NCI-H1048 (cell line): ENCODE results near the gene SLC22A1.
"Not testable (repeated sequence)": the region's sequence is repeated elsewhere in the genome, so short reads cannot be mapped to it uniquely, and the experiment has no call there.

Source experiments
- DNase-seq: peaks from one replicate; lab custom pipeline; 2025; lab: John Stamatoyannopoulos, UW

Gene SLC22A1

GRCh38 chr6:160093946-160094345 is 27.7 kb upstream of the SLC22A1 start:
- no peak for DNase-seq

- DNase-seq, result no peak
These were observed 26.3 kb upstream of the SLC22A1 start for GRCh38 chr6:160095146-160095845.

- DNase-seq, result no peak
These were observed 20.1 kb upstream of the SLC22A1 start for GRCh38 chr6:160101277-160102205.

GRCh38 chr6:160102399-160102798 is 19.2 kb upstream of the SLC22A1 start:
- no peak for DNase-seq

- DNase-seq, result no peak
These were observed 18.4 kb upstream of the SLC22A1 start for GRCh38 chr6:160102956-160103824.

- no peak for DNase-seq
These were observed 17.9 kb upstream of the SLC22A1 start for GRCh38 chr6:160103825-160104100.

- no peak for DNase-seq
These were observed 16.6 kb upstream of the SLC22A1 start for GRCh38 chr6:160104821-160105517.

GRCh38 chr6:160106010-160106409 is 15.6 kb upstream of the SLC22A1 start:
- DNase-seq, result no peak

- DNase-seq, result no peak
These were observed 14.9 kb upstream of the SLC22A1 start for GRCh38 chr6:160106701-160107100.

- DNase-seq, result no peak
These were observed 13.5 kb upstream of the SLC22A1 start for GRCh38 chr6:160108077-160108476.

GRCh38 chr6:160110586-160111123 is 11.0 kb upstream of the SLC22A1 start:
- no peak for DNase-seq

- DNase-seq, result no peak
These were observed 9.8 kb upstream of the SLC22A1 start for GRCh38 chr6:160111806-160112205.

- DNase-seq, result no peak
These were observed 8.9 kb upstream of the SLC22A1 start for GRCh38 chr6:160112628-160113299.

- not testable (repeated sequence) for DNase-seq
These were observed 7.1 kb upstream of the SLC22A1 start for GRCh38 chr6:160114536-160114935.

- DNase-seq, result no peak
These were observed 6.2 kb upstream of the SLC22A1 start for GRCh38 chr6:160115421-160115820.

- no peak for DNase-seq
These were observed 5.2 kb upstream of the SLC22A1 start for GRCh38 chr6:160116411-160116810.

GRCh38 chr6:160117137-160117536 is 4.5 kb upstream of the SLC22A1 start:
- DNase-seq, result no peak

- DNase-seq, result no peak
These were observed 2.9 kb upstream of the SLC22A1 start for GRCh38 chr6:160118620-160119229.

- DNase-seq, result no peak
These were observed 1.5 kb upstream of the SLC22A1 start for GRCh38 chr6:160120087-160120486.

- DNase-seq, result no peak
These were observed 366 bp downstream of the SLC22A1 start for GRCh38 chr6:160121981-160122380.

GRCh38 chr6:160122744-160123143 is 1.1 kb downstream of the SLC22A1 start:
- no peak for DNase-seq
